ENCODE data around the gene WBP1L. TPM values are rescaled to one million over a fixed set of nuclear protein-coding genes. Genes with fewer than 3 reads are reported as not detected.
"Not testable (repeated sequence)": the region's sequence is repeated elsewhere in the genome, so short reads cannot be mapped to it uniquely, and the experiment has no call there.

The WBP1L gene
- 10 to 100 TPM; 32.3 to 42.7 TPM for total RNA-seq

- H3K4me3 ChIP-seq = peak within 1 kb of the TSS; percentile 97
- intact Hi-C loops (cut with DNase I) = no loop called here
- DNase-seq = peak; percentile 97
- no peaks in the 10 kb centered on the region for H3K36me3 ChIP-seq
- no peaks in the 10 kb centered on the region for H3K27me3 ChIP-seq
- H3K9me3 ChIP-seq = no peaks in the 10 kb centered on the region
- H3K9ac ChIP-seq (ENCODE audit: low read depth in 2 of 2, low read length in 2 of 2) = peak within 1 kb of the TSS; percentile 91 to 99
- peak within 1 kb of the TSS; percentile 79 for H3K27ac ChIP-seq
- TF ChIP-seq CTCF (IDR thresholded peaks at IDR 0.05) = no peak
- H3K4me1 ChIP-seq = peaks cover 7% of the 10 kb centered on the region
Observed at GRCh38 chr10:102743588-102744373, at the start of gene WBP1L. TSS of gene WBP1L (plus strand) at chr10:102743948. CDS start at chr10:102744054, 106 bp downstream.

- H3K9ac ChIP-seq (ENCODE audit: low read depth in 2 of 2, low read length in 2 of 2); H3K9me3 ChIP-seq; intact Hi-C loops (cut with DNase I); H3K27me3 ChIP-seq; H3K4me3 ChIP-seq; H3K4me1 ChIP-seq; H3K36me3 ChIP-seq; H3K27ac ChIP-seq; DNase-seq: not testable (repeated sequence)
Observed at GRCh38 chr10:102695401-102695800, 48.3 kb upstream of the WBP1L start.

- Histone ChIP-seq H3K27ac (no peak overlapping the region), H3K27me3 (no peaks in the 10 kb centered on the region), H3K4me3 (no peak overlapping the region), H3K36me3 (no peaks in the 10 kb centered on the region), H3K9ac (ENCODE audit: low read depth in 2 of 2, low read length in 2 of 2) (no peak overlapping the region), H3K4me1 (no peaks in the 10 kb centered on the region), H3K9me3 (no peaks in the 10 kb centered on the region)
- TF ChIP-seq CTCF (IDR thresholded peaks at IDR 0.05) = no peak
- intact Hi-C loops (cut with DNase I) = no loop called here
- no peak for DNase-seq
Observed at GRCh38 chr10:102696736-102697135, 47.0 kb upstream of the WBP1L start.

GRCh38 chr10:102698894-102699293 lies 44.9 kb upstream of the WBP1L start:
- Histone ChIP-seq H3K4me1 (no peaks in the 10 kb centered on the region), H3K36me3 (no peaks in the 10 kb centered on the region), H3K4me3 (no peak overlapping the region), H3K27ac (no peak overlapping the region), H3K9ac (ENCODE audit: low read depth in 2 of 2, low read length in 2 of 2) (no peak overlapping the region), H3K9me3 (no peaks in the 10 kb centered on the region), H3K27me3 (no peaks in the 10 kb centered on the region)
- no peak for TF ChIP-seq CTCF (IDR thresholded peaks at IDR 0.05)
- intact Hi-C loops (cut with DNase I) = no loop called here
- DNase-seq = no peak

GRCh38 chr10:102701272-102701671 lies 42.5 kb upstream of the WBP1L start:
- Histone ChIP-seq H3K27me3 (no peaks in the 10 kb centered on the region), H3K4me3 (no peak overlapping the region), H3K36me3 (no peaks in the 10 kb centered on the region), H3K9me3 (no peaks in the 10 kb centered on the region), H3K4me1 (no peaks in the 10 kb centered on the region), H3K27ac (no peak overlapping the region), H3K9ac (ENCODE audit: low read depth in 2 of 2, low read length in 2 of 2) (no peak overlapping the region)
- DNase-seq = no peak
- TF ChIP-seq CTCF (IDR thresholded peaks at IDR 0.05) = no peak
- intact Hi-C loops (cut with DNase I) = loop anchor here (10.0 kb wide), 1 partner anchor 196 kb away; the partner anchor contains the start of genes ACTR1A and SUFU

- no peak for TF ChIP-seq CTCF (IDR thresholded peaks at IDR 0.05)
- no peaks in the 10 kb centered on the region for H3K27me3 ChIP-seq
- no peaks in the 10 kb centered on the region for H3K4me1 ChIP-seq
Observed at GRCh38 chr10:102701796-102702195, 42.0 kb upstream of the WBP1L start.

More at GRCh38 chr10:102701796-102702195, 42.0 kb upstream of the WBP1L start:
- Histone ChIP-seq H3K9me3 (no peaks in the 10 kb centered on the region), H3K9ac (ENCODE audit: low read depth in 2 of 2, low read length in 2 of 2) (no peak overlapping the region), H3K27ac (no peak overlapping the region), H3K4me3 (no peak overlapping the region), H3K36me3 (no peaks in the 10 kb centered on the region)
- intact Hi-C loops (cut with DNase I) = loop anchor here (10.0 kb wide), 1 partner anchor 197 kb away; the partner anchor contains the start of genes ACTR1A and SUFU
- no peak for DNase-seq
